ENCODE results near the gene FAR2. TPM values are rescaled to one million over a fixed set of nuclear protein-coding genes. Genes with fewer than 3 reads are reported as not detected.

The FAR2 gene
- total and polyA plus RNA-seq, 2 experiments from 2014 or later, result 18.7 to 22.6 TPM

GRCh38 chr12:29164477-29165393 is 15.7 kb downstream of the FAR2 start:
- ATAC-seq, result no peak
- no peaks in the 10 kb centered on the region for H3K27me3 ChIP-seq (ENCODE audit: insufficient read depth)
- no peak for DNase-seq (ENCODE audit: low spot score)
- no peaks in the 10 kb centered on the region for H4K20me1 ChIP-seq (replicated peaks; ENCODE audit: insufficient read depth)
- Mint-ChIP-seq H3K4me1 (no peaks in the 10 kb centered on the region), H3K4me3 (no peak overlapping the region), H3K27ac (no peak overlapping the region), H3K36me3 (ENCODE audit: low read depth) (peaks cover 17% of the 10 kb centered on the region; the same call in 2 of the 3 replicates), H3K9me3 (no peaks in the 10 kb centered on the region), H3K27me3 (ENCODE audit: insufficient read depth, low read depth, poor library complexity) (no peaks in the 10 kb centered on the region)
- no peak for TF ChIP-seq CREB1 (CRISPR knock-in tag; IDR thresholded peaks at IDR 0.05; ENCODE audit: low read depth)
- TF ChIP-seq ZNF462 (CRISPR knock-in tag; IDR thresholded peaks at IDR 0.05), result no peak
- TF ChIP-seq NANOG (IDR thresholded peaks at IDR 0.05; ENCODE audit: borderline replicate concordance), result no peak
- H3K79me2 ChIP-seq (replicated peaks; ENCODE audit: insufficient read depth), result no peaks in the 10 kb centered on the region; the same call in 1 of the 2 replicates
- no peaks in the 10 kb centered on the region for H3K36me3 ChIP-seq (ENCODE audit: insufficient read depth)
- no peaks in the 10 kb centered on the region for H3F3A ChIP-seq (replicated peaks; ENCODE audit: low read depth)
- no peak overlapping the region for H3K27ac ChIP-seq (ENCODE audit: low read depth)
- H3K4me3 ChIP-seq, result no peak overlapping the region
- H3K9me2 ChIP-seq (ENCODE audit: insufficient read depth), result peaks cover 11% of the 10 kb centered on the region
- no peak overlapping the region for H3K4me2 ChIP-seq
- peaks cover 6% of the 10 kb centered on the region; the same call in 1 of the 2 replicates for H3K4me1 ChIP-seq (ENCODE audit: insufficient read depth)
- H2AFZ ChIP-seq, result no peak overlapping the region

GRCh38 chr12:29167445-29167844 is 18.4 kb downstream of the FAR2 start:
- Histone ChIP-seq H3K79me2 (replicated peaks; ENCODE audit: insufficient read depth) (no peaks in the 10 kb centered on the region), H3F3A (replicated peaks; ENCODE audit: low read depth) (no peaks in the 10 kb centered on the region), H2AFZ (no peak overlapping the region), H3K4me2 (no peak overlapping the region), H3K4me3 (no peak overlapping the region), H3K27me3 (ENCODE audit: insufficient read depth) (no peaks in the 10 kb centered on the region), H3K4me1 (ENCODE audit: insufficient read depth) (no peaks in the 10 kb centered on the region), H3K9me2 (ENCODE audit: insufficient read depth) (peaks cover 7% of the 10 kb centered on the region; the same call in 1 of the 2 replicates), H3K36me3 (ENCODE audit: insufficient read depth) (no peaks in the 10 kb centered on the region), H3K27ac (ENCODE audit: low read depth) (no peak overlapping the region), H4K20me1 (replicated peaks; ENCODE audit: insufficient read depth) (no peaks in the 10 kb centered on the region)
- H3K27ac Mint-ChIP-seq, result no peak overlapping the region
- H3K4me3 Mint-ChIP-seq, result no peak overlapping the region
- H3K4me1 Mint-ChIP-seq, result peaks cover 4% of the 10 kb centered on the region; the same call in 2 of the 3 replicates
- TF ChIP-seq ZNF331 (CRISPR knock-in tag; IDR thresholded peaks at IDR 0.05; ENCODE audit: low read depth) (no peak), CREB1 (CRISPR knock-in tag; IDR thresholded peaks at IDR 0.05; ENCODE audit: low read depth) (no peak), REST (IDR thresholded peaks at IDR 0.05; ENCODE audit: unreplicated experiment) (no peak), STAT1 (IDR thresholded peaks at IDR 0.05; ENCODE audit: unreplicated experiment) (no peak)
- peaks cover 1% of the 10 kb centered on the region for H3K27me3 Mint-ChIP-seq (ENCODE audit: insufficient read depth, low read depth, poor library complexity)
- peaks cover 36% of the 10 kb centered on the region for H3K36me3 Mint-ChIP-seq (ENCODE audit: low read depth)
- no peak for ATAC-seq
- peaks cover 12% of the 10 kb centered on the region for H3K9me3 Mint-ChIP-seq
- no peak for DNase-seq (ENCODE audit: low spot score)

All from GM23338 (cell line).